DMS79 treated with DMSO at 0.1 percent for 48 hours (cell line): ENCODE results near the gene SPATA13.
"Not testable (repeated sequence)": the region's sequence is repeated elsewhere in the genome, so short reads cannot be mapped to it uniquely, and the experiment has no call there.

Source experiments
- DNase-seq: peaks from one replicate; lab custom pipeline; 2025; lab: John Stamatoyannopoulos, UW

SPATA13 gene

GRCh38 chr13:24279327-24280110 is 119.0 kb downstream of the SPATA13 start:
- DNase-seq: no peak

- DNase-seq: no peak
These were observed 120.2 kb downstream of the SPATA13 start for GRCh38 chr13:24280720-24281119.

GRCh38 chr13:24281188-24282008 is 120.9 kb downstream of the SPATA13 start:
- DNase-seq: no peak

- no peak for DNase-seq
These were observed 121.7 kb downstream of the SPATA13 start for GRCh38 chr13:24282256-24282655.

GRCh38 chr13:24284889-24285565 is 124.5 kb downstream of the SPATA13 start:
- no peak for DNase-seq

GRCh38 chr13:24286624-24287023 is 126.1 kb downstream of the SPATA13 start:
- DNase-seq: no peak

GRCh38 chr13:24287748-24288287 is 127.3 kb downstream of the SPATA13 start:
- no peak for DNase-seq

GRCh38 chr13:24288870-24289269 is 128.3 kb downstream of the SPATA13 start:
- DNase-seq: no peak

- no peak for DNase-seq
These were observed 129.9 kb downstream of the SPATA13 start for GRCh38 chr13:24290280-24290932.

- no peak for DNase-seq
These were observed 132.0 kb downstream of the SPATA13 start for GRCh38 chr13:24292481-24292880.

GRCh38 chr13:24293746-24294145 is 133.2 kb downstream of the SPATA13 start:
- DNase-seq: no peak

- DNase-seq: no peak
These were observed 139.1 kb downstream of the SPATA13 start for GRCh38 chr13:24299488-24300114.

GRCh38 chr13:24301434-24301833 is 140.9 kb downstream of the SPATA13 start:
- no peak for DNase-seq

- no peak for DNase-seq
These were observed 141.4 kb downstream of the SPATA13 start for GRCh38 chr13:24301911-24302310.

GRCh38 chr13:24304620-24305019 is 144.1 kb downstream of the SPATA13 start:
- DNase-seq: no peak

- no peak for DNase-seq
These were observed 146.1 kb downstream of the SPATA13 start for GRCh38 chr13:24306632-24307031.

GRCh38 chr13:24307211-24308067 is 146.9 kb downstream of the SPATA13 start:
- peak; percentile 0 for DNase-seq

GRCh38 chr13:24308068-24308445 is 147.5 kb downstream of the SPATA13 start:
- DNase-seq: no peak

GRCh38 chr13:24308488-24309020 is 148.0 kb downstream of the SPATA13 start:
- DNase-seq: no peak

GRCh38 chr13:24309300-24309699 is 148.8 kb downstream of the SPATA13 start, which contains the start of gene C1QTNF9:
Gene C1QTNF9, plus strand, starts transcription at chr13:24309580. Its CDS starts 6,424 bp downstream, at chr13:24316004.
- DNase-seq: not testable (repeated sequence)
